Measurements from ENCODE around the gene UGT1A8. TPM values are rescaled to one million over a fixed set of nuclear protein-coding genes. Genes with fewer than 3 reads are reported as not detected.

The UGT1A8 gene
- total RNA-seq, 1 experiment from 2014 or later, result not detected

GRCh38 chr2:233779722-233780121 is 162.3 kb downstream of the UGT1A8 start:
- no peaks in the 10 kb centered on the region for H3K4me1 Mint-ChIP-seq (ENCODE audit: insufficient read depth, unreplicated experiment)
- no TSS peak for BruUV-seq (replicated peaks)
- POLR2A ChIA-PET, result interaction anchor here (0.6 kb wide), 1 partner anchor 24 kb away, joined by 3 read pairs; no protein-coding TSS in a partner anchor
- intact Hi-C loops (cut with micrococcal nuclease), result no loop called here
- H3K9me3 Mint-ChIP-seq (ENCODE audit: unreplicated experiment), result peaks cover 31% of the 10 kb centered on the region
- H3K27ac Mint-ChIP-seq (ENCODE audit: low read depth, unreplicated experiment), result no peak overlapping the region
- H3K36me3 Mint-ChIP-seq (ENCODE audit: insufficient read depth, unreplicated experiment), result no peaks in the 10 kb centered on the region
- DNase-seq (ENCODE audit: unreplicated experiment), result no peak
- H3K27me3 Mint-ChIP-seq (ENCODE audit: insufficient read depth, unreplicated experiment), result no peaks in the 10 kb centered on the region
- no peak overlapping the region for H3K4me3 Mint-ChIP-seq (ENCODE audit: unreplicated experiment)
- CTCF ChIA-PET, result no interaction called here
- TF ChIP-seq CTCF (IDR thresholded peaks at IDR 0.05; ENCODE audit: unreplicated experiment), result no peak

GRCh38 chr2:233780771-233781170 is 163.3 kb downstream of the UGT1A8 start:
- ChIA-PET CTCF (no interaction called here), POLR2A (interaction anchor here (0.7 kb wide), 1 partner anchor 252 kb away, joined by 3 read pairs; no protein-coding TSS in a partner anchor)
- no peak overlapping the region for H3K27ac Mint-ChIP-seq (ENCODE audit: low read depth, unreplicated experiment)
- intact Hi-C loops (cut with micrococcal nuclease), result no loop called here
- no peaks in the 10 kb centered on the region for H3K36me3 Mint-ChIP-seq (ENCODE audit: insufficient read depth, unreplicated experiment)
- DNase-seq (ENCODE audit: unreplicated experiment), result no peak
- BruUV-seq (replicated peaks), result no TSS peak
- TF ChIP-seq CTCF (IDR thresholded peaks at IDR 0.05; ENCODE audit: unreplicated experiment), result no peak
- H3K4me1 Mint-ChIP-seq (ENCODE audit: insufficient read depth, unreplicated experiment), result no peaks in the 10 kb centered on the region
- no peaks in the 10 kb centered on the region for H3K27me3 Mint-ChIP-seq (ENCODE audit: insufficient read depth, unreplicated experiment)
- H3K4me3 Mint-ChIP-seq (ENCODE audit: unreplicated experiment), result no peak overlapping the region
- peaks cover 24% of the 10 kb centered on the region for H3K9me3 Mint-ChIP-seq (ENCODE audit: unreplicated experiment)

GRCh38 chr2:233789554-233789953 is 172.1 kb downstream of the UGT1A8 start:
- Mint-ChIP-seq H3K36me3 (ENCODE audit: insufficient read depth, unreplicated experiment) (no peaks in the 10 kb centered on the region), H3K27me3 (ENCODE audit: insufficient read depth, unreplicated experiment) (no peaks in the 10 kb centered on the region), H3K27ac (ENCODE audit: low read depth, unreplicated experiment) (no peak overlapping the region), H3K4me1 (ENCODE audit: insufficient read depth, unreplicated experiment) (no peaks in the 10 kb centered on the region), H3K9me3 (ENCODE audit: unreplicated experiment) (peaks cover 13% of the 10 kb centered on the region), H3K4me3 (ENCODE audit: unreplicated experiment) (no peak overlapping the region)
- BruUV-seq (replicated peaks), result no TSS peak
- no peak for TF ChIP-seq CTCF (IDR thresholded peaks at IDR 0.05; ENCODE audit: unreplicated experiment)
- DNase-seq (ENCODE audit: unreplicated experiment), result no peak
- ChIA-PET CTCF (no interaction called here), POLR2A (no interaction called here)
- intact Hi-C loops (cut with micrococcal nuclease), result no loop called here

- H3K27ac Mint-ChIP-seq (ENCODE audit: low read depth, unreplicated experiment), result no peak overlapping the region
- DNase-seq (ENCODE audit: unreplicated experiment), result no peak
- BruUV-seq (replicated peaks), result no TSS peak
- H3K27me3 Mint-ChIP-seq (ENCODE audit: insufficient read depth, unreplicated experiment), result no peaks in the 10 kb centered on the region
- ChIA-PET POLR2A (no interaction called here), CTCF (interaction anchor here (0.6 kb wide), 1 partner anchor 184 kb away, joined by 4 read pairs; no protein-coding TSS in a partner anchor)
- no peaks in the 10 kb centered on the region for H3K4me1 Mint-ChIP-seq (ENCODE audit: insufficient read depth, unreplicated experiment)
- H3K4me3 Mint-ChIP-seq (ENCODE audit: unreplicated experiment), result no peak overlapping the region
- peaks cover 6% of the 10 kb centered on the region for H3K9me3 Mint-ChIP-seq (ENCODE audit: unreplicated experiment)
- H3K36me3 Mint-ChIP-seq (ENCODE audit: insufficient read depth, unreplicated experiment), result no peaks in the 10 kb centered on the region
- no peak for TF ChIP-seq CTCF (IDR thresholded peaks at IDR 0.05; ENCODE audit: unreplicated experiment)
- intact Hi-C loops (cut with micrococcal nuclease), result no loop called here
These were observed 173.9 kb downstream of the UGT1A8 start for GRCh38 chr2:233791151-233791882.
